ENCODE results near the gene SALL4.
"Not testable (repeated sequence)": the region's sequence is repeated elsewhere in the genome, so short reads cannot be mapped to it uniquely, and the experiment has no call there.

The SALL4 gene

DNA sequence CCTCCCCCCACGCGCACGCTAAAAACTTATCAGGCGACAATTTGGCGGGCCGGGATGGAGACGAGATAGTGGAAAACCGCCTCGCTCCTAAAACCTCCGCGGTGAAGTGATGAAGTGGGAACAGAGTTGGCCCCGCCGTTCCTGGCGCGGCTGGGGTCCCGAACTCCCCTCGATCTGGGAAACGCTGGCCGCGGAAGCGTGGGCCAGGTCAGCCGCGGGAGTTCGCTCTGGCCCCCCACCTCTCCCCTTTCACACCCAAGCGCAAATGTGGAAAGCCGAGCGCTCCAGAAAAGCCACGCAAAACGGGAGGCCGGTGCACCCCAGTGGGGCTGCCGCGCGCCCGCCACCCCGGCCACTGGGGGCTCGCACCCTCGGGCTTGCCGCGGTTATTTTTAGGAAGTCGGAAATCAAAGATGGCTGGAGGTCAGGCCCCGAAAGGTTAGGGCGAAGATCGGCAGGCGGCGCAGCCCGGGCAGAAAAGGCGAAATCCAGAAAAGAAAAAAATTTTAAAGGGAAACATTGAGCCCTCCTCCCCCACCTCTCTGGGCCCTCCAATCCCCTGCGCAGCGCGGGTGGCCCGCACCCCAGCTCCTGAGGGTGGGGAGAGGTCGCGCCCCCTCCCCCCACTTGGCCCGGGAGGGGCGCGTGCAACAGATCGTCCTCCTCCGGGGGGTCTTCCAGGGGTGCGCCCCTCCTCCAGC lies 1.0 kb downstream of the SALL4 start:
- no peak for DNase-seq

DNA sequence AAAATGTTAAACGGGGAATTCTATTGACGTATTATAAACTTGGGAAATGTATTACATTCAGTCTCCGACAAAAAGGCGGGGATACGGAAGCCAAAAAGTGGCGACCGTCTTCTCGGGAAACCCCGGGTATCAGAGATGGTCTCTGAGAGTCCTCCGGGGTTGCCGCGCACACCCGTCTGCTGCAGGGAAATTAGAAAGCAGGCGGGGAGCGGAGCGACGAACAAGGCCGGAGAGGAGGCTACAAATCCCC lies 1.5 kb downstream of the SALL4 start:
- DNase-seq: no peak

DNA sequence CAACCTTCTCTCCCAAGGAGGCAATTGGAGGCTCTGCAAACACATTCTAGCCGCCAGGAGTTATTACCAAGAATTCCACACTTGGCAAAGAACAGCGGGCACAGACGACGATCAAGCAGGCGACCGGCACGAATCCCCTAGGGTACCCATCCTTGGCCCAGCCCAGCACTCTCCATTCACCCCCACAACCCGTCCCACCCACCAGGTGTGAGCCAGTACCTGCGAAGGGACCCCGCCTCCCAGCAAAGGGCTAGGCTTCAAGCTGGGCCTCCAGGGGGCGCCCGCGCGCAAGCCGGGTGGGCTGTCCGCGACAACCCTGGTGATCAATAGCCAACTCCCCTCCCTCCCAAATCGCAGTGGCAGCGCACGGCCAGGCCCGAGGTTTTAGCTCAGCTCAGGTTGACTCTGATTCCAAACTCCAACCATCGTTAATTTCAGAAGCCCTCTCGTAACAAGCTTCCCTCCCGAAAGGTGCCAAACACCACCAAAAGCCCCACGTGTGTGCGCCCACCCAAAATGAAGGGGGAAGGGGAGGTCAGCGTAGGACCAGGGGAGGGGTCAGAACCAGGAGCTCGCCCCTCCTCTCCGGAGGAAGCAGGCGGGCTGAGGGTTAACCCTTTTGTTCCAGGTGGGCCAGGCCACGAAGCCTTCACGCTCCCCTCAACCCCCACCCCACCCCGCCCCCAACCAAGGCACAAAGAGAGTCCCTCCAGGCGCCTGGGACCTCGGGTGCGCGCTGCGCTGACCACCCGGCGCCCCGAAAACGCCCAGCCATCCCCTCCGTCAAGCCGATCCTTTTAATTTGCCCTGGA lies 2.1 kb downstream of the SALL4 start:
- DNase-seq: peak; percentile 21

DNA sequence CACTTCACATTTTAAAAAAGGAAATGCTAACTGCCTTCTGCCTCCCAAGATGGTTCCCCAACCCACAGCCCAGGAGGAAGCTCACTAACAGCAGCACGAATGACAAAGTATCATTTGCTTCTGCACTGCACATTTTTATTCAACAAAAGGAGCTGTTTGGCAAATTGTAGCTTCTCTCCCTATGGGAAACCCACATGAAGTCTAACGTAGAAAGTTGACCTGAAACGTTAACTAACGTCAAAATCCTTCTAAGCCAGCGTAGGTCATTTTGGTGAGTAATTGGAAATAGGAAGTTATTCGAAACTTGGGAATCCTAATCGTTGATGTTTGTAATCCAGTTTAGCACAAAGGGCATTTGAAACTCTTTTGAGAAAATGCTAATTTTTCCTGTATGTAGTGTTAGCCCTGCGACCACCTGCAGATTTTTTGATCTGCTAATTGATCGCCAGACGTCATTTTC lies 2.9 kb downstream of the SALL4 start:
- no peak for DNase-seq

DNA sequence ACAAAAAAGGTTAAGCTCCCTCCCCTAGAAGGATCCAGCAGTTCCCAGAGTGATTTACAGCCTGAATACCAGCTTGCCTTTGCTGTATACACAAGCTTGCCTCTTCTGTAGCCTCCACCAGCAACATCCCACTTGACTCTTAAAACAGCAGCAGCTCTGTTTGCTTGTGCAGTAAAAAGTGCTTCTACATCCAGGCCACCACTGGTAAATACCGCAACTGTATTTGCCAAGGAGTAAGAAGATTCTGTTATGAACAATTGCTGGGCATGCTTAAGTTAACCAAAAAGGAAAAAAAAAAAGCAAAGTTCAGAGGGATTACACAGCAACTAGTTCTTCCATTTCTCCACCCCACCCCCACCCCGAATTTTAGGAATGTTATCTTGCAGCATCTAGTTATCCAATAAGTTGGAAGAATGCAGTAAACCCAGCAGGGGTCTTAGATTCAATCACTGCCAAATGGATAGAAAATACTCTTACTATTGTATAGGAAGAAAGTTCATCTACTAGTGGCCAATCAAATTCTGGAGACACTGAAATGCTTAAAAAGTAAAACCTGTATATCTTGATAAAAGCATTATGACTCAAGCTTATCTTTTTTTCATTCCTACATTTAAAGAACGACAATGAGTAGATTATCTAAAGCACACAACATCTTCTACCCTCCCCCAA lies 4.8 kb downstream of the SALL4 start:
- no peak for DNase-seq

DNA sequence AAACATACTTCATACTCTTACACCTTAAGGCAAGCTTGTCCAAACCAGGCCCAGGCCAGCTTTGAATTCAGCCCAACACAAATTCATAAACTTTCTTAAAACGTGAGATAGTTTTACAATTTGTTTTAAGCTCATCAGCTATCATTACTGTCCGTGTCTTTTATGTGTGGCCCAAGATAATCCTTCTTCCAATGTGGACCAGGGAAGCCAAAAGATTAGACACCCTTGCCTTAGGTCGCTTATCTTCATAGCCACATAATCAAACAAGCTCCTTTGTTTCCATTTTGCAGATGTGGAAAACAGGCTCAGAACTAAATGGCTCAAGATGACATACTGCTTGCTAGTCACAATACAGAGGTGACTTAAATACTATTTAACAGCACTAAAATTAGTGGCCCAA lies 6.0 kb downstream of the SALL4 start:
- DNase-seq: no peak

DNA sequence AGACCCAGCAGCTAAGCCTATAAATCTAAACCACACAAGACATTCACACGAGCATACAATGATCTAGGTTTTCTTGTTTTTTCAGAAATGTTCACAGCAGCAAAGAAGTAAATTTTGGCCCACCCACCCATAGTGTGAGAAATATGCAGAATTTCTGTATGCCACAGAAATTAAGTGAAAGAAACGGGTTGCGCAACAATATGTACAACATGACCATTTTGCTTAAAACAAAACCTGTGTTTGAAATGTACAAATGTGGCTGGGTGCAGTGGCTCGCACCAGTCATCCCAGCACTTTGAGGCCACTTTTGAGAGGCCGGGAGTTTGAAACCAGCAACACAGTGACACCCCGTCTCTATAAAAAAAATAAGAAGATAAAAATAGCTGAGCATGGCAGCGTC lies 9.4 kb downstream of the SALL4 start:
- DNase-seq: no peak

DNA sequence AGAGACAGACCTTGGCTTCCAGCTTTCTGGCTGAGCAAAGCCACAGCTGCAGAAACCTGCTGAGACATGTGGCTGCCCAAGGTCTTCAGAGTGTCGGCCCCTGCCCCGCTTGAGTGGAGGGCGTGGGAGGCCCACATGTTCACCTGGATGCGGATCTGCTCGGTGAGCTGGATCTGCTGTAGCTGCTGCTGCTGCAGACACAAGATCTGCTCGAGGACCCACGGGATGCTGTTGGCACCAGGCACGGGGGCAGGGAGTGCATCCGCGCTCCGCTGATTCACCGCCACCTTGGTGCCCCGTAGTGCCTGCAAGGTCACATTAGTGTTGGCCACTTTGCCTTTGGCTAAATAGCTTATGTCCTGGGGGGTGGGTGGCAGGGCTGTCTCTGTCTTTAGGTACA lies 10.7 kb downstream of the SALL4 start:
- DNase-seq: no peak

DNA sequence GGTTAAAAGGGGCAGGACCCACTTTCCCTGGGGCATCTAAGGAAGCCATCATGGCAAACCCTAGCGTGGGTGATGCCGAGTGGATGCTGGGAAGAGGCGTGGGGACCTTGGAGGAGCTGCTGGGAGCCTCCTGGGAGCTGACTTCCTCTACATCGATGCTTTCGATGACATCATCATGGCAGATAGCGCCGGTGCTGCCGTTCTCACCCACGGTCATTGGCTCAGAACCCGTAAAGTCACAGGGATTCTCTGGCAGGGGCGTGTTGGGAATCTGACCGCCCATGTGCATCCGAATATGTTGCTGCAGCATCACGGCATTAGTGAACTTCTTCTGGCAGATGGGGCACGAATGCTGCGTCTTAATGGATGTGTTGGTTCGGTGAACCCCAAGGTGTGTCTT lies 12.1 kb downstream of the SALL4 start:
- DNase-seq: no peak

DNA sequence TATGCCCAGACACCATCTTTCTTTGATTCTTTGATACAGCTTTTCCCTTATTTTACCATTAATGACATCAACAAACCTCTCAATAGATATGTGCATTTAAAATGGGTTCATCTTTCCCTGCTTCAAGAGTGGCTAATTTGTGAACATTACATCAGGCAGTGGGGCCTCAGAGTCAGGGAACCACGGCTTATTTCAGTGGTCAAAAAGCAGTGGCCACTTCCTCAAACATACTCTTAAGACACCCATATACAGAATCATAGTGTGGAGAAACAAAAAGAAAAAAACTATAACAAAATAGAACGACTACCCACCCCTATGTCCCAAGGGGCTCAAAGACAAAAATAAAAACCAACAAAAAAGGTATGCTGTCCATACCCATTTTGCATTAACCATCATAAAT lies 12.9 kb downstream of the SALL4 start:
- DNase-seq: no peak

DNA sequence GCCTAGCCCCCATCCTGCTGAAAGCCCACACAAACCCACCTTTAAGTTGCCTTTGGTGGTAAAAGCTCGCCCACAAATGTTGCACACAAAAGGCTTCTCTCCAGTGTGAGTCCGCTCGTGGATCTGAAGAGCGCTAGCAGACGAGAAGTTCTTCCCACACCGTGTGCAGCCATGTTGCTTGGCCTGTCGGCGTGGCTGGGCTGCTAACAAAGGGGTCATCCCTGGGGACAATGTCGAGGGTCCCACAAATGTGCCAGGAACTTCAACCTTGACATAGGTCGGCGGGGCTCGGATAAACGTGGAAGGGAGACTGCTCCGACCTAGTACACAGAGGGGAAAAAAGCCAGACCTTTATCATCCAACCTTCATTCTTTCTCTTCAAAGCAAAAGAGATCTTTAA lies 13.5 kb downstream of the SALL4 start:
- DNase-seq: no peak

DNA sequence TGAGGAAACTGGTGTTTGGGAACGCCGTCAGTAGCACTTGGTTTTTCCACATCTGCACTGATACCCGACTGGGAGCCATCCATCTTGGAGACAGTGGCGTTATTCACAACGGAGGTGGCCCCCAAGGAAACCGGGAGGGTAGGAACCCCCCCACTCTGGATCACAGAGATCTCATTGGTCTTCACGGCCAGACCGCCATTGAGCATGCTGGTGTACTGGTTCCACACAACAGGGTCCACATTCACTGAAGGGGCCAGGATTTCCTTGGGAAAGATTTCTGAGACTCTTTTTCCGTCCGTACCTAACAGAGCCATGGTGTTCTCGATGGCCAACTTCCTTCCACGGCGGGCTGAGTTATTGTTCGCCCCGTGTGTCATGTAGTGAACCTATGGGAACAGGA lies 18.0 kb downstream of the SALL4 start:
- no peak for DNase-seq

DNA sequence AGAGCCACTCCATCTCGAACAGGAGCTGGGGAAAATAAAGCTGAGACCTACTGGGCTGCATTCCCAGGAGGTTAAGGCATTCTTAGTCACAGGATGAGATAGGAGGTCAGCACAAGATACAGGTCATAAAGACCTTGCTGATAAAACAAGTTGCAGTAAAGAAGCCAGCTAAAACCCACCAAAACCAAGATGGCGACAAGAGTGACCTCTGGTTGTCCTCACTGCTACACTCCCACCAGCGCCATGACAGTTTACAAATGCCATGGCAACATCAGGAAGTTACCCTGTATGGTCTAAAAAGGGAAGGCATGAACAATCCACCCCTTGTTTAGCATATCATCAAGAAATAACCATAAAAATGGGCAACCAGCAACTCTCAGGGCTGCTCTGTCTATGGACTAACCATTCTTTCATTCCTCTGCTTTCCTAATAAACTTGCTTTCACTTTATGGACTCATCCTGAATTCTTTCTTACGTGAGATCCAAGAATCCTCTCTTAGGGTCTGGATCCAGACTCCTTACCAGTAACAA lies 24.0 kb downstream of the SALL4 start:
- not testable (repeated sequence) for DNase-seq

DNA sequence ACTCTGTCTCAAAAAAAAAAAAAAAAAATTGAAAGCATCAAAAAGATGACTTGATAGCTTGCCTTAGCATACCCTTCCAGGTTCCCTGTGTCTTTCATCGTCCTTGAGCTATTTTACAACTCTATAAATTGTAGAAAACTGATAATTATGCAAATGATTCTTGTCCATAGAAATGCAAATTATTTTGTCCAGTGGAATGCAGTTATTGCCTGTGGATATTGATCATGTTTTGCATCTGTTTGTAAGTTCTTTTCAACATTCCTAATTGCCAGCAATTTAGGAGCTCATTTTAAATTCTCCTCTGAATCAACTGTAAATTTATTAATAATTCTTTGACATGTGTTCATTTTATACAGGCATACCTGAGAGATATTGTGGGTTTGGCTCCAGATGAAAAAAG lies 27.1 kb downstream of the SALL4 start:
- DNase-seq: no peak

DNA sequence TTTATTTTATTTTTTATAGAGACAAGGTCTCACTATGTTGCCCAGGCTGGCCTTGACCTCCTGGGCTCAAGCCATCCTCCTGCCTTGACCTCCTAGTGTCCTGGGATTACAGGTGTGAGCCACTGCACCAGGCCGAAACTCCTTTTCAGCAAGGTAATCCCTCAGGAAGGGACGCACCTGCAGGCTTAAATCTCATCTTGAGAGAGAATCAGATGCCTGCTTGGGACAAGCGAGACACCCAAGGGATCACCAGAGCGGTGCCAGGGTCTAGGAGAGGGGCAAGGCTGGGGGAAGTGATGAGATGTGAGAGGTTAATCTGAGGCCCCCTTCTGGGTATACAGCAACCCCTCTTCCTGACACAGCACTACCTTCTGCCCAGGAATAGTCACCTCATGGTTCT lies 30.1 kb downstream of the SALL4 start:
- DNase-seq: no peak

DNA sequence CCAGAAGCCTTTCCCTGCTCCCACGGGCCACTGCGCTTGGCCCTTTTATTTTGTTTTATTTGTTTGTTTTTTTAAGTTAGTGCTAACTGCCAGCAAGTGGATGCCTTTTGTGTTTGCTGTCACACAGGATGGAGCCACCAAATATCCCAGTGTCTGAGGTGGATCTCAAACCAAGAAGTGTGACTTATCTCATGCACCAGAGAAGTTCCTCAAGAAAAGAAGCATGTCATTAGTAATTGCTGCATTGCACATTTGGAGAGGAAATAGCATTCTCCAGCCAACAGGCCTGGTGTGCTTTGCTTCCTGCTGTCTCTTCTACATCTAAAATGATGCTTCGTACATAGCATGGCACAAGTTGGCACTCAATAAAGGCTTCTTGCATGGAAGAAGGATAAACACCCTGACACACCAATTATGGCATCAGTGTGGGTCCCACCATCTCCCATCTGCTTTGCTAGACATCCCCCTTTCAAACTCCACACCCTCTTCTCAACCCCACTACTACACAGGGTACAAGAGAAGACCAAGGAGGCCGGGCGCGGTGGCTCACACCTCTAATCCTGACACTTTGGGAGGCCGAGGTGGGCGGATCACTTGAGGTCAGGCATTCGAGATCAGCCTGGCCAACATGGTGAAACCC lies 32.2 kb downstream of the SALL4 start:
- DNase-seq: no peak

DNA sequence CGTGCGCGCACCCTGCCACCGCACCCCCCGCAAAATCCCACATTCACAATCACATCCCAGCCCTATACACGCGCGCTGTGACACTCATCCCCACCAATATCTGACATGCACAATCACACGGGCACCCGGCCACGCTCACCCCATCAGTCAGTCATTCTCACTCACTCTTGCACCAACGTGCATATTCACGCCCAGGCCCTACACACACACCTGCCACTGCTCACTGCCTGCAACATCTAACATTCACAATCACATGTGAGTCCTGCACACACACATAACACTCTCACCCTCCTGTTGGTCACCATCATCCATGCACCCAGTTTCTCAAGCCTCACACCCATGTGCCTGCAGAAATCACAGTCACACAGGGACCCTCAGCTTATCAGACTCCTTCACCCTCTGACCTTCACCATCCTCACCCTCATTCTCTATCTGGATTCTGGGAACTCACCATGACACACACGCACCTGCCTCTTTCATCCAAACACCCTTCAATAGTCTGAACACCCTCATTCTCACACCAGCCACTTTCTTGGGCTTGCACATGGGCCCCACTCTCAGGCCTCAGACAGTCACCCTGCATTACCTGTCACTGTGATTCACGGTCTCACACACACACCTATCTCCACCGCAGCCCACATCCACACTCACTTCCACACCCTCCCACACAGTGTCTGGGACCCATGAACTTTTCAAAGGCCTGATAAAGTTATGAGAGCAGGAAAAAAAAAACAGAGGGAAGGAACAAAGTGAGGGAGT lies 33.4 kb downstream of the SALL4 start:
- DNase-seq: no peak

DNA sequence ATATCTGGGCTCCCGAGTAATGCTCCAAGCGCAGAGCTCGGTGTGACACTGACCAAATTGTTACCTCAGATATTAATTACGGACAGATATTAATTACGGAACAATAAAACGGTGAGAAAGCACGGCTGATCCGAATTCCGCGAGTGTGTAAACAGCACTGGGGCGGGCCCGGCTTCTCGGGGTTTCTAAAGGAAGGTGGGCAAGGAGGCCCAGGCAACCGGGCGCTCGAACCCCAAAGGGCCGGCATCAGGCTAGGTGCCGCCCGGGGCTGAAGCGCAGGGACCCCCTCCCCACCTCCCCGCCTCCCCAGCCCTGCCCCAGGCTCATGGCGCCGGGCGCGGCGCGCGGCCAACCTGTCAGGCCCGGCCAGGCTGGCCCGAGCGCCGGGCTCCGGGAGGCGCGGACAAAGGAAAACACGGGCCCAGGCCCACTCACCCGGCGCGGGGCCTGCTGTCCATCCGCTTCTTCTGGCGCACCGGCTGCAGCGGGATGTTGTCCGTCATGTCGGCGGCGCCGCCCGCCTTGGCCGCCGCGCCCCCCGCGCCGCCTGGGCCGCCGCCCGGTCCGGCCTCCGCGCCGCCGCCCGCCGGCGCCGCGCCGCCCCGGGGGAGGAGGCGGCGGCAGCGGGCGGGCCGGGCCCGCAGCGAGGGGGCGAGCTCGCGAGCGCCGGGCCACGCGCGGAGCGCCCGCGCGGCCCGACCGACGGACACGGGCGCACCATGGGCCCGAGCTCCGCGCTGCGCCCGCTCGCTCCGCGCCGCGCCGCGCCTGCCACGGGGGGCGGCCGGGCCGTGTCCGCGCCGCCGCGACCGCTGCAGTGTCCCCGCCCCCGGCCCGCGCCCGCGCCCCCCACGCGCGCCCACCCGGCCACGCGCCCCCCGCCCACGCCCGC lies 34.2 kb downstream of the SALL4 start, which contains the start of gene ATP9A:
TSS of gene ATP9A (minus strand) at position 524 of the 892 bp plus-strand sequence. CDS start at position 503, 21 bp downstream.
- no peak for DNase-seq

DNA sequence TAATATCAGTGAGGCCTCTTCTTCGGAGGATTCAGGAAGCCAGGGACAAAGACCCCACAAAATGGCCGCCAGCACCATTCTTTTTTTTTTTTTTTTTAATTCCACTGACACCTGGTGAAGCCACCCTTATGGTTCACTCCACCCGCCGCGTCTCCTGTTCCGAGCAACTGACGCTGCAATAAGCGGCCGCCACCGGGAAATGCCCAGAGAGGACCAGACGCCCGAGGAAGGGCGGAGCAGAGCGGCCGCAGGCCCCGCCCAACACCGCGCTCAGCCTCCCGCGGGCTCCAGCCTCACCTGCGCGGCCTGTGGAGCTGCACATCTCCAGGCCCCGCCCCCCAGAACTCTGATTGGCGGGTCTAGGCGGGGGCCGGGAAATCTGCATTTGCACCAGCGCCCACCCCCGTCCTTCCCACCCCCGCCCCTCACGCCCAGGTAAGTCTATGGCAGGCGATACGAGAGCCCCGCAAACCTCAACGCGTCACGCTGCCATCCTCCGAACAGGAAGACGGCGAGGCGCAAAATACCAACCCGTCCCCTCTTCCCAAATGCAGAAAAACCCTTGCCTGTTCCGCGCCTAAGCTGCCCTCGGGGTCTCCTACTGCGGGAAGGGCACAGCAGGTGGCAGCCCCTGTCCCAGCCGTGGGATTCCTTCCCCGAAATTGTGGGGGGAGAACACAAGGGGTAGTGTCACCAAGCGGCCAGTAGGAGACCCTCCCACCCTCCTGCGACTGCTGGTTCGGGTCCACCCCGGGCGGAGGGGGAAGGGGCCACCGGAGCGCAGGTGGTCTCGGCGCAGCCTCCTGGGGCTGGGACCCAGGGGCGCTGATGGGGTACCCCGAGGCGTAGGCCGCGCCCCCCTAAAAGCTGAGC lies 35.1 kb downstream of the SALL4 start:
- DNase-seq: no peak

DNA sequence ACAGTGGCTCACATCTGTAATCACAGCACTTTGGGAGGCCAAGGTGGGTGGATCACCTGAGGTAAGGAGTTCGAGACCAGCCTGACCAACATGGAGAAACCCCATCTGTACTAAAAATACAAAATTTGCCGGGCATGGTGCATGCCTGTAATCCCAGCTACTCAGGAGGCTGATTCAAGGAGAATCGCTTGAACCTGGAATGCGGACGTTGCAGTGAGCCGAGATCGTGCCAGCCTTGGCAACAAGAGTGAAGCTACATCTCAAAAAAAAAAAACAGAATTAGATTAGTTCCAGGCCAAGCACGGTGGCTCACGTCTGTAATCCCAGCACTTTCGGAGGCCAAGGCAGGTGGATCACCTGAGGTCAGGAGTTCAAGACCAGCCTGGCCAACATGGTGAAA lies 36.9 kb downstream of the SALL4 start:
- DNase-seq: not testable (repeated sequence)
